ENCODE results near the gene FAU. TPM values are rescaled to one million over a fixed set of nuclear protein-coding genes. Genes with fewer than 3 reads are reported as not detected.

Gene FAU
- total RNA-seq = 710 to 765 TPM (median 760 TPM) in 3 replicates

DNA sequence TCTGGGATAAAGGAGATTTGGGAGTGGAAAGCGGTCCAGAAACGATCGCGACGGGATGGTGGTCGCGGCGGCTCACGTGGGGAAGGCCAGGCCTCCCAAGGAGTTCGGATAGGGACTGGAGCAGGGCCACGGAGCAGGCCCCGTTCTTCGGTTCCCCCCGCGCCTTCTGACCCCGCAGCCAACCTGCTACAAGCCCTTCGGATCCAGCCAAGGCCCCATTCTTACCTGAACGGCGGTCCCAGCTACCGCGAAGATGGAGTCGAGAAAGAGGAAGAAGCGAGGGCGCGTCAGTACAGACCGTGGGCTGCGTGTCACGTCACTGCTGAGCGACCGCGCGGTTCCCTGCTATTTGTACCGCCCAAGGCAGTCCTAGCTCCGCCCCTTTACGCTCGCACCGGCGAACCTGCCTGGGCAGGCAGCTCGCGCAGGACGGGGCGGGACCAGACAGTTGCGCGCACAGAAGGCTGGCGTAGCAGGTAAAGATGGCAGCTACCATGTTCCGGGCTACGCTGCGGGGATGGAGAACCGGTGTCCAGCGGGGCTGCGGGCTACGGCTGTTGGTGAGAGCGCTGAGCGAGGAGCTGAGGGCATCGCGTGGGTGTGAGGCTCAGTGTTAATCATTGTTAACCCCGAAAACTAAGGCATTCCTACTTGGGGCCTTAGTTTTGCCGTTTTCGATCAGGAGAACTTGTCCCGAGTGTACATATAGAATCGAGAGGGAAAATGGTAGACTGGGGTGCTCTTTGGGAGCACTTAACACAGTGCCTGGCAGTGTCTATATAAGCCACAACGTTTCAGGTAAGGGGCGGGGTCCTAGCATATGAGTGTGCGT is at the start of gene FAU, which contains the start of gene MRPL49:
Gene FAU (minus strand): TSS at position 270 of the 832 bp plus-strand sequence. CDS start 321 bp downstream, outside the sequence.
Gene MRPL49 (plus strand): TSS at position 457 of the 832 bp plus-strand sequence. CDS start 26 bp downstream, at position 483.
- Mint-ChIP-seq H3K9me3 (no peaks in the 10 kb centered on the region), H3K27ac (peak within 1 kb of the TSS; percentile 99), H3K36me3 (peaks cover 14% of the 10 kb centered on the region), H3K4me3 (peak within 1 kb of the TSS; percentile 99), H3K4me1 (peaks cover 30% of the 10 kb centered on the region), H3K27me3 (ENCODE audit: low read depth) (no peaks in the 10 kb centered on the region)
- DNase-seq (ENCODE audit: low spot score in 2 of 2, unreplicated experiment in 2 of 2) = peak; percentile 97
- TF ChIP-seq, protein P1, sequence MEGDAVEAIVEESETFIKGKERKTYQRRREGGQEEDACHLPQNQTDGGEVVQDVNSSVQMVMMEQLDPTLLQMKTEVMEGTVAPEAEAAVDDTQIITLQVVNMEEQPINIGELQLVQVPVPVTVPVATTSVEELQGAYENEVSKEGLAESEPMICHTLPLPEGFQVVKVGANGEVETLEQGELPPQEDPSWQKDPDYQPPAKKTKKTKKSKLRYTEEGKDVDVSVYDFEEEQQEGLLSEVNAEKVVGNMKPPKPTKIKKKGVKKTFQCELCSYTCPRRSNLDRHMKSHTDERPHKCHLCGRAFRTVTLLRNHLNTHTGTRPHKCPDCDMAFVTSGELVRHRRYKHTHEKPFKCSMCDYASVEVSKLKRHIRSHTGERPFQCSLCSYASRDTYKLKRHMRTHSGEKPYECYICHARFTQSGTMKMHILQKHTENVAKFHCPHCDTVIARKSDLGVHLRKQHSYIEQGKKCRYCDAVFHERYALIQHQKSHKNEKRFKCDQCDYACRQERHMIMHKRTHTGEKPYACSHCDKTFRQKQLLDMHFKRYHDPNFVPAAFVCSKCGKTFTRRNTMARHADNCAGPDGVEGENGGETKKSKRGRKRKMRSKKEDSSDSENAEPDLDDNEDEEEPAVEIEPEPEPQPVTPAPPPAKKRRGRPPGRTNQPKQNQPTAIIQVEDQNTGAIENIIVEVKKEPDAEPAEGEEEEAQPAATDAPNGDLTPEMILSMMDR (IDR thresholded peaks at IDR 0.05; ENCODE audit: unreplicated experiment) = no peak

DNA sequence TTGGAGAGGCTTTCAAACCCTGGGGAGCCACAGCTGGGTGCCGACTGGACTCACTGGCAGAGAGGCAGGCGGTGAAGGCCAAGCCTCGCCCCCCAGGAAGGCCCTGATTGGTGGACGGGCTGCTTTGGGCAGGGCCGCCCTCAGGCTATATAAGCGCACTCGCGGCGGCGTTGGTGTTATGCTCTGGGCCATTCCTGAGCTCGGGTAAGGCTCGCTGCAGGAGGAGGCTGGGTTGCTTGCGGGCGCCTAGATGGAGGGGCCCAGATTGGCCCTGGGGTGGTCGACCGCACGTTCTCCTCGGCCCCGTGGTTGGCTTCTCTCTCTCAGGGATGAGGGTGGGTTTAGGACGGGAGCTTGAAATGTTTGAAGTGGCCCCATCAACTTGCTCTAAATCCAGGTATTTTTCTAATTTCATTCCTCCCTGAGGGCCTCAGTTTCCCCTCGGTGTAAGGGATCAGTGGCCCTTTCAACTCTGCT is 48.2 kb upstream of the FAU start, which contains the start of gene SPDYC:
Gene SPDYC (plus strand): TSS at position 176 of the 477 bp plus-strand sequence. CDS start 1,125 bp downstream, outside the sequence.
- TF ChIP-seq, protein P1 (IDR thresholded peaks at IDR 0.05; ENCODE audit: unreplicated experiment) = no peak
- Mint-ChIP-seq H3K27ac (peak within 1 kb of the TSS; percentile 14), H3K4me3 (no peak within 1 kb of the TSS), H3K4me1 (peaks cover 5% of the 10 kb centered on the region), H3K9me3 (no peaks in the 10 kb centered on the region), H3K36me3 (no peaks in the 10 kb centered on the region), H3K27me3 (ENCODE audit: low read depth) (no peaks in the 10 kb centered on the region)
- no peak for DNase-seq (ENCODE audit: low spot score in 2 of 2, unreplicated experiment in 2 of 2)

DNA sequence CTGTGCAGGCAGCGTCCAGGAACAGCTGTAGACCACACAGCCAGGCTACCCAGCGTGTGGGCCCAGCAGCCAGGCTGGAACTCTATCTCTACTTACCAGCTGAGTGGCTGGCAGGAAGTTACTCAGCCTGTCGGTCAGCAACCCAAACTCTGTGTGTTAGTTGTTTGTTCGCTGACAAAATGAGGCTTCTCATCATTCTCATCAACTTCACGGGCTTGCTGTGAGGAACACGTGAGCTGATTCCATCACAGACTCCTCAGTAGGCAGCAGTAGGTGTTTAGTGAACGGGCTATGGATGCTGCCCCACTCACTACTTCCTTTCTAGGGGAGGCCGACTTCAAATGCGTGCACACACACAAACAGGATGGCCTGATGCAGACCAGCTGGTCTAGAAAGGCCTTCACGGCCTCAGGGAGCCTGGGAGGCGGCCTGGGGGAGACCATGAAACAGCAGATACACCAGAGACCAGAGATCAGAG is 47.3 kb upstream of the FAU start:
- Mint-ChIP-seq H3K27ac (peak overlapping the region; percentile 14), H3K4me1 (peaks cover 2% of the 10 kb centered on the region), H3K9me3 (no peaks in the 10 kb centered on the region), H3K27me3 (ENCODE audit: low read depth) (no peaks in the 10 kb centered on the region), H3K36me3 (no peaks in the 10 kb centered on the region), H3K4me3 (no peak overlapping the region)
- DNase-seq (ENCODE audit: low spot score in 2 of 2, unreplicated experiment in 2 of 2) = no peak
- TF ChIP-seq, protein P1 (IDR thresholded peaks at IDR 0.05; ENCODE audit: unreplicated experiment) = no peak

DNA sequence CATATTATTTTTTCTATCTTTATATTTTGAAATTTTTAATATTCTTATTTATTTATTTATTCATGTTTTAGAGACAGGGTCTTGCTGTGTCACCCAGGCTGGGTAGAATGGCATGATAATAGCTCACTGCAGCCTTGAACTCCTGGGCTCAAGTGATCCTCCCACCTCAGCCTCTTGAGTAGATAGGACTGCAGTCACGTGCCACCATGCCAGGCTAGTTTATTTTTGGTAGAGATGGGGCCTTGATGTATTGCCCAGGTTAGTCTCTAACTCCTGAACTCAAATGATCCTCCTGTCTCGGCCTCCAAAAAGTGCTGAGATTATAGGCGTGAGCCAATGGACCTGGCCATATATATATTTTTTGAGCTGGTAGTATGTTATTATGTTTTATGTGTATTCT is 45.7 kb upstream of the FAU start:
- TF ChIP-seq, protein P1 (IDR thresholded peaks at IDR 0.05; ENCODE audit: unreplicated experiment) = no peak
- Mint-ChIP-seq H3K27me3 (ENCODE audit: low read depth) (no peaks in the 10 kb centered on the region), H3K4me1 (no peaks in the 10 kb centered on the region), H3K36me3 (no peaks in the 10 kb centered on the region), H3K4me3 (no peak overlapping the region), H3K27ac (no peak overlapping the region), H3K9me3 (no peaks in the 10 kb centered on the region)
- no peak for DNase-seq (ENCODE audit: low spot score in 2 of 2, unreplicated experiment in 2 of 2)

DNA sequence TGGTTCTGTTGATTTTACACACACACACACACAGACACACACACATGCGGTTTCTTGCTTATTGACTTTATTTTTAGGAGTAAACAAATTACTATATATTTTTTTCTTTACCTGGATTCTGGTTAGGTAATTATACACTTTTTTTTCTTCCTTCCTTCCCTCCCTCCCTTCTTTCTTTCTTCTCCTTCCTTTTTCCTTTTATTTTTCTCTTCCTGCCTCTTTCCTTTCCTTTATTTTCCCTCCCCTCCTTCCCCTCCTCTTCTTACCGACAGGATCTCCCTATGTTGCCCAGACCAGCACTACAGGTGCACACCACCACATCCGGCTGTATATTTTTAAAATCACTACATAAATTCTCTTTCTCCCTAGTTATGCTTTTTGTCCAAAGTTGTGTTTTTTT is 45.0 kb upstream of the FAU start:
- H3K36me3 Mint-ChIP-seq = no peaks in the 10 kb centered on the region
- TF ChIP-seq, protein P1 (IDR thresholded peaks at IDR 0.05; ENCODE audit: unreplicated experiment) = no peak
- H3K27me3 Mint-ChIP-seq (ENCODE audit: low read depth) = no peaks in the 10 kb centered on the region
- no peaks in the 10 kb centered on the region for H3K9me3 Mint-ChIP-seq
- no peak for DNase-seq (ENCODE audit: low spot score in 2 of 2, unreplicated experiment in 2 of 2)
- no peak overlapping the region for H3K4me3 Mint-ChIP-seq
- no peaks in the 10 kb centered on the region for H3K4me1 Mint-ChIP-seq
- no peak overlapping the region for H3K27ac Mint-ChIP-seq

Data from mesothelial cell of epicardium (in vitro differentiated cells).